OCI-LY1 (cell line): ENCODE results near the gene LSS.

Experiments
- H2AFZ ChIP-seq: fragments of 200-600 bp; sonication (generic), shearing (Covaris generic); 2 replicates; pipeline ENCODE4 v1.6.0; 2014; ENCODE audit warnings: antibody characterized with exemption, mild to moderate bottlenecking, low read length
- H3F3A ChIP-seq: fragments of 200-600 bp; sonication (generic), shearing (Covaris generic); 2 replicates; pipeline ENCODE4 v1.6.0; 2014; ENCODE audit warnings: mild to moderate bottlenecking, antibody characterized with exemption, low read length, moderate library complexity; ENCODE audit not compliant: insufficient read depth
- H3K27ac ChIP-seq: fragments of 200-600 bp; sonication (generic); 2 replicates; pipeline ENCODE4 v1.5.1; 2014; ENCODE audit warnings: low read length, mixed run types, mild to moderate bottlenecking, low read depth; ENCODE audit not compliant: poor library complexity, severe bottlenecking
- H3K27me3 ChIP-seq: fragments of 200-600 bp; sonication (generic); 2 replicates; pipeline ENCODE4 v1.6.0; 2014; ENCODE audit warnings: antibody characterized with exemption, mild to moderate bottlenecking, low read length, moderate library complexity; ENCODE audit not compliant: insufficient read depth
- H3K36me3 ChIP-seq: fragments of 200-600 bp; sonication (generic); 2 replicates; pipeline ENCODE4 v1.6.1; 2014; ENCODE audit warnings: mild to moderate bottlenecking, antibody characterized with exemption, low read length, moderate library complexity, mixed read lengths; ENCODE audit not compliant: insufficient read depth
- H3K4me1 ChIP-seq: fragments of 200-600 bp; sonication (generic); 2 replicates; pipeline ENCODE4 v1.5.1; 2014; ENCODE audit warnings: mild to moderate bottlenecking, low read length, moderate library complexity; ENCODE audit not compliant: insufficient read depth, severe bottlenecking
- H3K4me2 ChIP-seq: fragments of 200-600 bp; sonication (generic), shearing (Covaris generic); 2 replicates; pipeline ENCODE4 v1.6.1; 2014; ENCODE audit warnings: low read length
- H3K4me3 ChIP-seq: fragments of 200-600 bp; sonication (generic); 2 replicates; pipeline ENCODE4 v1.5.1; 2014; ENCODE audit warnings: low read length, low read depth, mild to moderate bottlenecking, mixed read lengths; ENCODE audit not compliant: poor library complexity, severe bottlenecking
- H3K79me2 ChIP-seq: fragments of 200-600 bp; shearing (Covaris generic); 2 replicates; pipeline ENCODE4 v1.6.1; 2016; ENCODE audit warnings: mixed run types, low read length, mixed read lengths; ENCODE audit not compliant: insufficient read depth
- H3K9ac ChIP-seq: fragments of 200-600 bp; sonication (generic), shearing (Covaris generic); 2 replicates; pipeline ENCODE4 v1.6.1; 2014; ENCODE audit warnings: mild to moderate bottlenecking, low read length, mixed read lengths
- H3K9me2 ChIP-seq: fragments of 200-600 bp; sonication (generic), shearing (Covaris generic); 2 replicates; pipeline ENCODE4 v1.6.1; 2014; ENCODE audit warnings: low read depth, mild to moderate bottlenecking, low read length, mixed read lengths
- H3K9me3 ChIP-seq: fragments of 200-600 bp; shearing (Covaris generic); 2 replicates; pipeline ENCODE4 v1.6.1; 2014; ENCODE audit warnings: low read length, mixed read lengths
- H4K20me1 ChIP-seq: fragments of 200-600 bp; sonication (generic), shearing (Covaris generic); 2 replicates; pipeline ENCODE4 v1.6.0; 2016; ENCODE audit warnings: mild to moderate bottlenecking, low read length; ENCODE audit not compliant: insufficient read depth
- EZH2 ChIP-seq: fragments of 200-600 bp; sonication (generic), shearing (Covaris generic); IDR thresholded peaks from 2 replicates; pipeline ENCODE4 v1.8.0; 2017; ENCODE audit warnings: borderline replicate concordance, mixed run types, mild to moderate bottlenecking, antibody characterized with exemption, low read length, moderate library complexity, mixed read lengths
- TF ChIP-seq, protein P1 (sequence below): fragments of 200-600 bp; sonication (generic), shearing (Covaris generic); IDR thresholded peaks from 2 replicates; pipeline ENCODE4 v1.5.1; 2017; ENCODE audit warnings: mild to moderate bottlenecking, antibody characterized with exemption, low read length, moderate library complexity, mixed read lengths

Gene LSS

DNA sequence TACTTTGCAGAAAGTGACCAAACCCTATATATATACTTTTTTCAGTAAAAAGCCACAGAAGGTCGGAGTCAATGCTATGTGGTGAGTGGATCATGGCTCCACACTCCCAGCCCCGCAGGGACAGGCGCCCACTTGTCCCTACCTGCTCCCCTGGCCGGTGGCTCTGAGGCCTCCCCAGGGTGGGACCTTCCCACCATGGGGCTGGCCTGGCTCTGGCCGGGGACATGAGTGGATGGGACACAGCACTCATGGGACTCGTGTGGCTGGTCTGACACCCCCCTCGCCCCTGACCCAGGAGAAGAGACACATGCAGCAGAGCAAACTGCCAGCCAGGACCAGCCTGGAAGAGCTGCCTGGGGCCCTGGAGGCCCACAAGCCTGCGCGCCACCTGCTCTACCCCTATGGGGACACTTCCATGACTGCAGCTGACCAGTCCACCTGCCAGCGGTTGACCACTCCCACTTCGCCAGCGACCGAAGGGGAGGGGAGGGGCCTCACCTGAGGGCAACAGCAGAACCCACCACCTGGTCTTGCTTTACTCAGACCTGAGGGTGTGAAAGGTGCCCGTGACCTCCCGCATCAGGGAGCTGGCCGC lies 46.5 kb downstream of the LSS start:
- Histone ChIP-seq H3K9me2 (no peaks in the 10 kb centered on the region), H4K20me1 (no peaks in the 10 kb centered on the region), H3K9ac (no peak overlapping the region), H3K9me3 (no peaks in the 10 kb centered on the region), H3K27me3 (no peaks in the 10 kb centered on the region), H3K79me2 (no peaks in the 10 kb centered on the region), H3K4me1 (peaks cover 24% of the 10 kb centered on the region), H2AFZ (no peak overlapping the region), H3K4me2 (peak overlapping the region; percentile 70; the same call in 1 of the 2 replicates), H3F3A (no peaks in the 10 kb centered on the region; the same call in 1 of the 2 replicates), H3K36me3 (no peaks in the 10 kb centered on the region; the same call in 1 of the 2 replicates), H3K27ac (no peak overlapping the region), H3K4me3 (peak overlapping the region; percentile 50)
- TF ChIP-seq, protein P1, sequence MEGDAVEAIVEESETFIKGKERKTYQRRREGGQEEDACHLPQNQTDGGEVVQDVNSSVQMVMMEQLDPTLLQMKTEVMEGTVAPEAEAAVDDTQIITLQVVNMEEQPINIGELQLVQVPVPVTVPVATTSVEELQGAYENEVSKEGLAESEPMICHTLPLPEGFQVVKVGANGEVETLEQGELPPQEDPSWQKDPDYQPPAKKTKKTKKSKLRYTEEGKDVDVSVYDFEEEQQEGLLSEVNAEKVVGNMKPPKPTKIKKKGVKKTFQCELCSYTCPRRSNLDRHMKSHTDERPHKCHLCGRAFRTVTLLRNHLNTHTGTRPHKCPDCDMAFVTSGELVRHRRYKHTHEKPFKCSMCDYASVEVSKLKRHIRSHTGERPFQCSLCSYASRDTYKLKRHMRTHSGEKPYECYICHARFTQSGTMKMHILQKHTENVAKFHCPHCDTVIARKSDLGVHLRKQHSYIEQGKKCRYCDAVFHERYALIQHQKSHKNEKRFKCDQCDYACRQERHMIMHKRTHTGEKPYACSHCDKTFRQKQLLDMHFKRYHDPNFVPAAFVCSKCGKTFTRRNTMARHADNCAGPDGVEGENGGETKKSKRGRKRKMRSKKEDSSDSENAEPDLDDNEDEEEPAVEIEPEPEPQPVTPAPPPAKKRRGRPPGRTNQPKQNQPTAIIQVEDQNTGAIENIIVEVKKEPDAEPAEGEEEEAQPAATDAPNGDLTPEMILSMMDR: no peak
- no peak for TF ChIP-seq EZH2

- no peaks in the 10 kb centered on the region for H3K27me3 ChIP-seq
- no peak overlapping the region for H3K9ac ChIP-seq
- no peaks in the 10 kb centered on the region; the same call in 1 of the 2 replicates for H3K36me3 ChIP-seq
- H2AFZ ChIP-seq: no peak overlapping the region
- H3K9me2 ChIP-seq: no peaks in the 10 kb centered on the region
- no peak overlapping the region for H3K4me3 ChIP-seq
- H3K4me1 ChIP-seq: peaks cover 23% of the 10 kb centered on the region
- H4K20me1 ChIP-seq: no peaks in the 10 kb centered on the region
- H3K9me3 ChIP-seq: no peaks in the 10 kb centered on the region
- no peaks in the 10 kb centered on the region; the same call in 1 of the 2 replicates for H3F3A ChIP-seq
- H3K27ac ChIP-seq: no peak overlapping the region
- H3K79me2 ChIP-seq: no peaks in the 10 kb centered on the region
- H3K4me2 ChIP-seq: no peak overlapping the region
- no peak for TF ChIP-seq EZH2
- TF ChIP-seq, protein P1: no peak
Measured at GRCh38 chr21:46181436-46181835, 47.1 kb downstream of the LSS start.

DNA sequence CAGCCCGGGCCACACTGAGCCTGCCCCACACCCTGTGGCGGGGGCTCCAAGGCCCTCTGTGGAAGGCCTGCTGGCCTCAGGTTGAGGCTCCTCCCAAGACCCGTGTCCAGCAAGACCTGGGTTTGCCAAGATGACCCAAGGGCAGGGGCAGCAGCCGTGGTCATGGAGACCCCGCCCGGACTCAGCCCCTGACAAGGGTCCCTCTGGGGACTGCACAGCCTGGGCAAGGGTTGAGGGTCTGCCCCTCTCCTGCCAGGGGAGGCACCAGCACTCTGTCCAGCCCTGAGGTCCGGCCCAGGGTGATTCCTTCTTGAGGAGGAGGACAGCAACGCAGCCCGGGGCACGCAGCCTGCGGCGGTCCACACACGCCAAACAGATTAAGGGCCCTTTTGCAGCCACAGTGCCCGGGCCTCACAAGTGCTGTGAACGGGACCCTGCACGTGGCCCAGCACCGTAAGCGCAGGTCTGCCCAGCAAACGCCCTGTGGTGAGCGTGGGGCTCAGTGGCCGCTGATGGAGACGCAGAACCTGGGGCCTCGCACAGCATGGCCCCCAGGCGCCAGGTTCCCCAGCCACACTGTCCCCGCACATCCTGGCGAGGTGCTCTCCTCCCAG lies 47.7 kb downstream of the LSS start:
- Histone ChIP-seq H3K36me3 (no peaks in the 10 kb centered on the region; the same call in 1 of the 2 replicates), H3K9me2 (no peaks in the 10 kb centered on the region), H4K20me1 (no peaks in the 10 kb centered on the region), H3K4me3 (no peak overlapping the region), H3F3A (no peaks in the 10 kb centered on the region; the same call in 1 of the 2 replicates), H3K4me2 (no peak overlapping the region), H3K27ac (no peak overlapping the region), H2AFZ (no peak overlapping the region), H3K9ac (no peak overlapping the region), H3K27me3 (no peaks in the 10 kb centered on the region), H3K9me3 (no peaks in the 10 kb centered on the region), H3K4me1 (peaks cover 17% of the 10 kb centered on the region), H3K79me2 (no peaks in the 10 kb centered on the region)
- no peak for TF ChIP-seq EZH2
- TF ChIP-seq, protein P1: no peak
